ENCODE measurements around the gene XRCC3.

DNA sequence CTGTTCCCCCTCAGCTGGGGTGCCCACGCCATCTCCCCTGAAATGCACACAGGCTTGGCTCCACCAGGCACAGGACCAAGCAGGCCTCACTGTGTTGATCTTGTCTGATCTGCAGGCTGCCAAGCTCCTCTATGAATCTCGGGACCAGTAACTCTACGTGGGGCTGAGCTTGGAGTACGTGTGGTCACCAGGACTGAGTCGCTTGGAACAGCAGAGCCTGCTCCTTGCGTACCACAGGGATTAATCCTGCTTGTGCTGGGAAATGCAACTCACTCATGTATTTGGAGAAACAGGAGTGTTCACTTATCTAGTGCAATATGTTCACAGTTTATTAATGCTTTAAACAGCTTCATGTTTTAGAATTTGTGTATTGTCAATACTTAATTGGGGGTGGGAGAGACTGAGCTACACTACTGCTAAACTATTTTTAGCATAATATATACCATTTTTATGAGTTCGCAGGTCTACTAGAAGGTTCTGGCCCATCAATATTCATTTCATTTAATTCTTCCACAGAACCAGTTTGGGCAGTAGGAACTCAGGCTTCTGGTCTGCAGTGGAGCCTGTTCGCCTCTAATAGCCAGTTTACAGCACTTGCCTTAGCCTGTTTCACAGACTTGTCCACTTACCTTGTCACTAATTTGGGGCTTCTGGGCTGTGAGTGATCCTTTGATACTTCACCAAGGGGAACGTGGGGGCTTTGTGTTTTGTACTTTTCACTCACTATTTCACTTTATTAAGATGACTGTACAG lies 17.8 kb upstream of the XRCC3 start:
- TF ChIP-seq, protein P1, sequence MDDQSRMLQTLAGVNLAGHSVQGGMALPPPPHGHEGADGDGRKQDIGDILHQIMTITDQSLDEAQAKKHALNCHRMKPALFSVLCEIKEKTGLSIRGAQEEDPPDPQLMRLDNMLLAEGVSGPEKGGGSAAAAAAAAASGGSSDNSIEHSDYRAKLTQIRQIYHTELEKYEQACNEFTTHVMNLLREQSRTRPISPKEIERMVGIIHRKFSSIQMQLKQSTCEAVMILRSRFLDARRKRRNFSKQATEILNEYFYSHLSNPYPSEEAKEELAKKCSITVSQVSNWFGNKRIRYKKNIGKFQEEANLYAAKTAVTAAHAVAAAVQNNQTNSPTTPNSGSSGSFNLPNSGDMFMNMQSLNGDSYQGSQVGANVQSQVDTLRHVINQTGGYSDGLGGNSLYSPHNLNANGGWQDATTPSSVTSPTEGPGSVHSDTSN (CRISPR knock-in tag; IDR thresholded peaks at IDR 0.05), result no peak
- TF ChIP-seq CTCF (tag by site-specific recombination; IDR thresholded peaks at IDR 0.05) (no peak), ZNF626 (tag by site-specific recombination; IDR thresholded peaks at IDR 0.05) (no peak), ZNF335 (tag by site-specific recombination; conservative IDR thresholded peaks at IDR 0.05) (no peak), SALL2 (tag by site-specific recombination; IDR thresholded peaks at IDR 0.05; ENCODE audit: borderline replicate concordance) (no peak), ZNF777 (tag by site-specific recombination; IDR thresholded peaks at IDR 0.05; ENCODE audit: borderline replicate concordance) (no peak), KLF10 (tag by site-specific recombination; IDR thresholded peaks at IDR 0.05) (no peak), ZNF544 (tag by site-specific recombination; IDR thresholded peaks at IDR 0.05) (no peak)

Measured in HEK293 (cell line).